HepG2 (cell line): ENCODE results near the gene TOMM40L. TPM values are rescaled to one million over a fixed set of nuclear protein-coding genes. Genes with fewer than 3 reads are reported as not detected.
A peak's percentile ranks its signal among the peaks of the same experiment; 100 is the strongest.

Experiments
- BCL3 ChIP-seq: sonication (generic); formaldehyde crosslinking; IDR thresholded peaks from 2 replicates; pipeline ENCODE4 v1.5.1; 2020; ENCODE audit warnings: mild to moderate bottlenecking, missing genetic modification reagents, moderate library complexity
- CHD4 ChIP-seq: fragments of 200-600 bp; sonication (generic); IDR thresholded peaks from 2 replicates; pipeline ENCODE4 v1.7.0; 2017; ENCODE audit warnings: mild to moderate bottlenecking, low read length, borderline replicate concordance
- FOSL2 ChIP-seq: sonication (generic); formaldehyde crosslinking; IDR thresholded peaks from 2 replicates; pipeline ENCODE4 v1.4.0; 2020; ENCODE audit warnings: missing genetic modification reagents
- FOXP1 ChIP-seq, 2 experiments: fragments of 450-650 bp in 1 of 2; IDR thresholded peaks; 2 replicates each; pipeline ENCODE4 v1.6.1; 2017 to 2018; ENCODE audit warnings: antibody characterized with exemption in 1 of 2
- HMGA1 ChIP-seq: sonication (generic); formaldehyde crosslinking; conservative IDR thresholded peaks from 2 replicates; pipeline ENCODE4 v1.4.0; 2020; ENCODE audit warnings: missing genetic modification reagents
- IKZF4 ChIP-seq: sonication (generic); formaldehyde crosslinking; IDR thresholded peaks from 2 replicates; pipeline ENCODE4 v1.5.1; 2020; ENCODE audit warnings: borderline replicate concordance, mild to moderate bottlenecking, low read depth, missing genetic modification reagents; ENCODE audit errors: not compliant biosample characterization
- KDM2A ChIP-seq: sonication (generic); formaldehyde crosslinking; IDR thresholded peaks from 2 replicates; pipeline ENCODE4 v1.4.0; 2020; ENCODE audit warnings: low read depth, missing genetic modification reagents, borderline replicate concordance
- KLF13 ChIP-seq: sonication (generic); formaldehyde crosslinking; IDR thresholded peaks from 2 replicates; pipeline ENCODE4 v1.4.0; 2020; ENCODE audit warnings: mild to moderate bottlenecking, missing genetic modification reagents
- PAXIP1 ChIP-seq: sonication (generic); formaldehyde crosslinking; conservative IDR thresholded peaks from 2 replicates; pipeline ENCODE4 v1.4.0; 2020; ENCODE audit warnings: mild to moderate bottlenecking, missing genetic modification reagents, moderate library complexity
- RARA ChIP-seq: IDR thresholded peaks from 2 replicates; pipeline ENCODE4 v1.6.1; 2016; ENCODE audit warnings: missing genetic modification reagents, missing compliant biosample characterization
- SETDB1 ChIP-seq: sonication (generic); formaldehyde crosslinking; IDR thresholded peaks from 2 replicates; pipeline ENCODE4 v1.5.1; 2020; ENCODE audit warnings: missing genetic modification reagents, mild to moderate bottlenecking, borderline replicate concordance
- ZNF232 ChIP-seq: sonication (generic); formaldehyde crosslinking; IDR thresholded peaks from 2 replicates; pipeline ENCODE4 v1.4.0; 2020; ENCODE audit warnings: missing genetic modification reagents, borderline replicate concordance
- ZNF547 ChIP-seq: sonication (generic); formaldehyde crosslinking; IDR thresholded peaks from 2 replicates; pipeline ENCODE4 v1.5.1; 2020; ENCODE audit warnings: mild to moderate bottlenecking, missing genetic modification reagents
- ZNF724P ChIP-seq: sonication (generic); formaldehyde crosslinking; IDR thresholded peaks from 2 replicates; pipeline ENCODE4 v1.8.0; 2022; ENCODE audit warnings: missing genetic modification reagents, borderline replicate concordance
- ZNF749 ChIP-seq: sonication (generic); formaldehyde crosslinking; IDR thresholded peaks from 2 replicates; pipeline ENCODE4 v1.8.0; 2022; ENCODE audit warnings: mild to moderate bottlenecking, missing genetic modification reagents, moderate library complexity, borderline replicate concordance
- ZNF766 ChIP-seq: sonication (generic); formaldehyde crosslinking; IDR thresholded peaks from 2 replicates; pipeline ENCODE4 v1.5.0; 2020; ENCODE audit warnings: missing genetic modification reagents, borderline replicate concordance
- ZNF777 ChIP-seq: sonication (generic); formaldehyde crosslinking; IDR thresholded peaks from 2 replicates; pipeline ENCODE4 v1.4.0; 2020; ENCODE audit warnings: missing genetic modification reagents
- ZNF780A ChIP-seq: sonication (generic); formaldehyde crosslinking; IDR thresholded peaks from 2 replicates; pipeline ENCODE4 v1.8.0; 2022; ENCODE audit warnings: mild to moderate bottlenecking, missing genetic modification reagents, moderate library complexity
- polyA plus RNA-seq, 8 experiments: library from polyadenylated mRNA; depleted of rRNA in 3 of 8; stranded (reverse) in 7 of 8; unstranded in 1 of 8; fragments of >200 nt; fragmentation: Illumina TruSeq in 4 of 8; extraction: Trizol in 4 of 8; gene quantifications; 2 replicates each; pipeline versions ENCODE4 v1.2.1 to v1.2.3, GENCODE V29; 2011 to 2016; ENCODE audit warnings: low read depth in 4 of 8, missing spikeins in 1 of 8, mixed read lengths in 1 of 8; ENCODE audit not compliant: insufficient read depth in 1 of 8
- total RNA-seq, 5 experiments: library from RNA; depleted of rRNA; stranded (reverse); fragments of >200 nt; fragmentation: Illumina TruSeq; extraction: Trizol; gene quantifications; 2 replicates each; pipeline ENCODE4 v1.2.3, GENCODE V29; 2016; ENCODE audit warnings: low read depth in 1 of 5
- TF ChIP-seq, protein P1 (sequence below): IDR thresholded peaks from 2 replicates; pipeline ENCODE4 v1.6.1; 2016
- TF ChIP-seq, protein P2 (sequence below): sonication (generic); formaldehyde crosslinking; conservative IDR thresholded peaks from 2 replicates; pipeline ENCODE4 v1.4.0; 2020; ENCODE audit warnings: missing genetic modification reagents

Gene TOMM40L
- total and polyA plus RNA-seq, 2 of the 13 experiments (the other 11 are each of a cell fraction or from before 2014, with no cell fraction given) = 14.1 to 26.2 TPM

- TF ChIP-seq ZNF749 = no peak
- no peak for TF ChIP-seq RARA (CRISPR knock-in tag)
- no peak for TF ChIP-seq BCL3
- no peak for TF ChIP-seq HMGA1 (CRISPR knock-in tag)
- TF ChIP-seq PAXIP1 (CRISPR knock-in tag) = no peak
- TF ChIP-seq ZNF780A (CRISPR knock-in tag) = no peak
- no peak for TF ChIP-seq KDM2A (CRISPR knock-in tag)
- TF ChIP-seq, protein P1, sequence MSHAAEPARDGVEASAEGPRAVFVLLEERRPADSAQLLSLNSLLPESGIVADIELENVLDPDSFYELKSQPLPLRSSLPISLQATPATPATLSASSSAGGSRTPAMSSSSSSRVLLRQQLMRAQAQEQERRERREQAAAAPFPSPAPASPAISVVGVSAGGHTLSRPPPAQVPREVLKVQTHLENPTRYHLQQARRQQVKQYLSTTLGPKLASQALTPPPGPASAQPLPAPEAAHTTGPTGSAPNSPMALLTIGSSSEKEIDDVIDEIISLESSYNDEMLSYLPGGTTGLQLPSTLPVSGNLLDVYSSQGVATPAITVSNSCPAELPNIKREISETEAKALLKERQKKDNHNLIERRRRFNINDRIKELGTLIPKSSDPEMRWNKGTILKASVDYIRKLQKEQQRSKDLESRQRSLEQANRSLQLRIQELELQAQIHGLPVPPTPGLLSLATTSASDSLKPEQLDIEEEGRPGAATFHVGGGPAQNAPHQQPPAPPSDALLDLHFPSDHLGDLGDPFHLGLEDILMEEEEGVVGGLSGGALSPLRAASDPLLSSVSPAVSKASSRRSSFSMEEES = 0 out of 2 replicates have a peak, but pooled peaks have one; percentile 6
- no peak for TF ChIP-seq FOXP1 (IDR thresholded peaks at IDR 0.05)
- TF ChIP-seq FOXP1 (CRISPR knock-in tag; IDR thresholded peaks at IDR 0.05) = no peak
- TF ChIP-seq CHD4 = peak; percentile 41; the same call in 1 of the 2 replicates
- TF ChIP-seq, protein P2, sequence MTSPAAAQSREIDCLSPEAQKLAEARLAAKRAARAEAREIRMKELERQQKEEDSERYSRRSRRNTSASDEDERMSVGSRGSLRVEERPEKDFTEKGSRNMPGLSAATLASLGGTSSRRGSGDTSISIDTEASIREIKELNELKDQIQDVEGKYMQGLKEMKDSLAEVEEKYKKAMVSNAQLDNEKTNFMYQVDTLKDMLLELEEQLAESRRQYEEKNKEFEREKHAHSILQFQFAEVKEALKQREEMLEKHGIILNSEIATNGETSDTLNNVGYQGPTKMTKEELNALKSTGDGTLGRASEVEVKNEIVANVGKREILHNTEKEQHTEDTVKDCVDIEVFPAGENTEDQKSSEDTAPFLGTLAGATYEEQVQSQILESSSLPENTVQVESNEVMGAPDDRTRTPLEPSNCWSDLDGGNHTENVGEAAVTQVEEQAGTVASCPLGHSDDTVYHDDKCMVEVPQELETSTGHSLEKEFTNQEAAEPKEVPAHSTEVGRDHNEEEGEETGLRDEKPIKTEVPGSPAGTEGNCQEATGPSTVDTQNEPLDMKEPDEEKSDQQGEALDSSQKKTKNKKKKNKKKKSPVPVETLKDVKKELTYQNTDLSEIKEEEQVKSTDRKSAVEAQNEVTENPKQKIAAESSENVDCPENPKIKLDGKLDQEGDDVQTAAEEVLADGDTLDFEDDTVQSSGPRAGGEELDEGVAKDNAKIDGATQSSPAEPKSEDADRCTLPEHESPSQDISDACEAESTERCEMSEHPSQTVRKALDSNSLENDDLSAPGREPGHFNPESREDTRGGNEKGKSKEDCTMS (CRISPR knock-in tag) = no peak
- no peak for TF ChIP-seq ZNF766 (CRISPR knock-in tag)
- TF ChIP-seq ZNF777 (CRISPR knock-in tag) = no peak
- no peak for TF ChIP-seq IKZF4
- TF ChIP-seq ZNF232 (CRISPR knock-in tag) = no peak
- no peak for TF ChIP-seq FOSL2
- 0 out of 2 replicates have a peak, but pooled peaks have one; percentile 8 for TF ChIP-seq ZNF547
- no peak for TF ChIP-seq SETDB1 (CRISPR knock-in tag)
- no peak for TF ChIP-seq ZNF724P
- TF ChIP-seq KLF13 (CRISPR knock-in tag) = no peak
These were observed 704 bp upstream of the TOMM40L start (continued) for GRCh38 chr1:161225178-161225533.
